Measurements from ENCODE around the gene C1orf226. TPM values are rescaled to one million over a fixed set of nuclear protein-coding genes. Genes with fewer than 3 reads are reported as not detected.
"Not testable (repeated sequence)": the region's sequence is repeated elsewhere in the genome, so short reads cannot be mapped to it uniquely, and the experiment has no call there.

The C1orf226 gene
- polyA plus RNA-seq, 2 of the 4 experiments (the other 2 are of a cell fraction) = 0.32 to 0.37 TPM

DNA sequence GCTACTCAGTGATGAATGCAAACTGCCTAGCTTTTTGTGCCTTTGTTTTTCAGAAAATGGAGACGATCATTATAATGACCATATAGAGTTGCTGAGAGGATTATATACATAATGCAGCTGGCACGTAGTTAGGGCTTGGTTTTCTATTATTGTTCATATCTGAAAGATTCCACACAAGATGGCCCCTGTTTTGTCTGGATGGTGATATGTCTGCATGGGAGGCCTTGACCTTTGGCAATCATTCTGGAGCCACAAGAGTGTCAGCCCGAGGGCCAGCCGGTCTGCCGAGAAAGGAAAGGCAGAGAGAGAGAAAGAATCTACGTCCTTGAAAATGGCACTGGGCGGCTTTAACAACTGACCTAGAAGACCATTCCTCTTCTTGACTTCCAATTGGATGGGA, 36.1 kb downstream of the C1orf226 start:
- DNase-seq (ENCODE audit: low read depth in 1 of 2, low spot score in 1 of 2) (no peak), ATAC-seq (no peak), FAIRE-seq (no peak)
- Histone ChIP-seq H3K4me3 (no peak overlapping the region), H3K4me2 (no peak overlapping the region), H3K4me1 (no peaks in the 10 kb centered on the region), H3K9me3 (no peaks in the 10 kb centered on the region), H3K27ac (no peak overlapping the region)
- TF ChIP-seq RNF2 (IDR thresholded peaks at IDR 0.05; ENCODE audit: borderline replicate concordance, low read depth) = no peak
- no peak for TF ChIP-seq RCOR1 (IDR thresholded peaks at IDR 0.05; ENCODE audit: low read depth, low read length)
- TF ChIP-seq, protein P1, sequence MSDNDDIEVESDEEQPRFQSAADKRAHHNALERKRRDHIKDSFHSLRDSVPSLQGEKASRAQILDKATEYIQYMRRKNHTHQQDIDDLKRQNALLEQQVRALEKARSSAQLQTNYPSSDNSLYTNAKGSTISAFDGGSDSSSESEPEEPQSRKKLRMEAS (IDR thresholded peaks at IDR 0.05) = no peak
- no peak for TF ChIP-seq FOXS1 (CRISPR knock-in tag; IDR thresholded peaks at IDR 0.05)
- TF ChIP-seq, protein P2, sequence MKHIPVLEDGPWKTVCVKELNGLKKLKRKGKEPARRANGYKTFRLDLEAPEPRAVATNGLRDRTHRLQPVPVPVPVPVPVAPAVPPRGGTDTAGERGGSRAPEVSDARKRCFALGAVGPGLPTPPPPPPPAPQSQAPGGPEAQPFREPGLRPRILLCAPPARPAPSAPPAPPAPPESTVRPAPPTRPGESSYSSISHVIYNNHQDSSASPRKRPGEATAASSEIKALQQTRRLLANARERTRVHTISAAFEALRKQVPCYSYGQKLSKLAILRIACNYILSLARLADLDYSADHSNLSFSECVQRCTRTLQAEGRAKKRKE (CRISPR knock-in tag; IDR thresholded peaks at IDR 0.05; ENCODE audit: low read depth) = no peak
- TF ChIP-seq NFE2L2 (conservative IDR thresholded peaks at IDR 0.05; ENCODE audit: low read length) = no peak
- TF ChIP-seq FOSL2 (IDR thresholded peaks at IDR 0.05) = no peak
- no peak for TF ChIP-seq FOSL2 (CRISPR knock-in tag; IDR thresholded peaks at IDR 0.05)
- TF ChIP-seq, protein P3, sequence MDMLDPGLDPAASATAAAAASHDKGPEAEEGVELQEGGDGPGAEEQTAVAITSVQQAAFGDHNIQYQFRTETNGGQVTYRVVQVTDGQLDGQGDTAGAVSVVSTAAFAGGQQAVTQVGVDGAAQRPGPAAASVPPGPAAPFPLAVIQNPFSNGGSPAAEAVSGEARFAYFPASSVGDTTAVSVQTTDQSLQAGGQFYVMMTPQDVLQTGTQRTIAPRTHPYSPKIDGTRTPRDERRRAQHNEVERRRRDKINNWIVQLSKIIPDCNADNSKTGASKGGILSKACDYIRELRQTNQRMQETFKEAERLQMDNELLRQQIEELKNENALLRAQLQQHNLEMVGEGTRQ (IDR thresholded peaks at IDR 0.05) = no peak
- TF ChIP-seq MAZ (IDR thresholded peaks at IDR 0.05; ENCODE audit: borderline replicate concordance, low read depth, low read length) = no peak
- 73% methylated on average over 7 of the region's 7 CpGs for WGBS (ENCODE audit: missing lambda C conversion rate)
- CTCF ChIA-PET = no interaction called here
- POLR2A ChIA-PET = no interaction called here

DNA sequence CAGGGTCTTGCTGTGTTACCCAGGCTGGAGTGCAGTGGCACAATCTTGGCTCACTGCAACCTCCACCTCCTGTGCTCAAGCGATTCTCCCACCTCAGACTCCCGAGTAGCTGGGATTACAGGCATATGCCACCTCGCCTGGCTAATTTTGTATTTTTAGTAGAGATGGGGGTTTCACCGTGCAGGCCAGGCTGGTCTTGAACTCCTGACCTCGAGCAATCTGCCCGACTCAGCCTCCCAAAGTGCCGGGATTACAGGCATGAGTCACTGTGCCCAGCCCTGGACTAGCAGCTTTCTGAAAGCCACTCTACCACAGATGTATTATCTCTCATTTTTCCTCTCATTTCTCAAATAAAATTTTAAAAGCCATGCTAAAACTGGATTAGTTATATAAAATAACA, 37.1 kb downstream of the C1orf226 start:
- H3K4me2 ChIP-seq; H3K4me1 ChIP-seq; H3K4me3 ChIP-seq; H3K27ac ChIP-seq; POLR2A ChIA-PET; DNase-seq (ENCODE audit: low read depth in 1 of 2, low spot score in 1 of 2); H3K9me3 ChIP-seq; CTCF ChIA-PET; ATAC-seq; FAIRE-seq: not testable (repeated sequence)
- WGBS (ENCODE audit: missing lambda C conversion rate) = 38% methylated on average over 7 of the region's 7 CpGs

DNA sequence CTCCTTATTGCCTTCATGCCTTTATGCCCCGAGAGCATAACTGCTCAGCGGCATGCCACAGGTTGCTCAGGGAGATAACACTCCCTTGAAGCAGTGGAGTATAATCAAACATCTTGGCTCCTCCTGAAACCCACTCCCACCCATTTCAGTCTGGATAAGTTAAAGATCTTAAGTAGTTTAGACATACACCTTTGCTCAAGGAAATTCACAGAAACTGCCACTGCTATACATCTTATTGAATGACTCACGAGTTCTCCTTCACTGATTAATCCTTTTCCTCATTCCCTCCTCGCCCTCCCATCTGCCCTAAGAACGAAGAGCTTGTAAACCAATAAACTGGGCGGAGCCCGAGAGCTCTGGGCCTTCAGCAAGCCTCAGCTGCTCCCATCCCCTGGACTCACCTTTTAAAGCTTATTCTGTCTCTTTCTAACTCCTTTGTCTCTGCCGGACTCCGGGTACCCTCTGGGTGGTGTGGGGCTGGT, 38.0 kb downstream of the C1orf226 start:
- peak in 1 of 2 experiments; percentile 15 for DNase-seq (ENCODE audit: low read depth in 1 of 2, low spot score in 1 of 2)
- ATAC-seq, CTCF ChIA-PET, H3K9me3 ChIP-seq, POLR2A ChIA-PET, FAIRE-seq, H3K4me3 ChIP-seq, H3K4me2 ChIP-seq, H3K4me1 ChIP-seq, H3K27ac ChIP-seq: not testable (repeated sequence)
- WGBS (ENCODE audit: missing lambda C conversion rate) = 59% methylated on average over 9 of the region's 9 CpGs

DNA sequence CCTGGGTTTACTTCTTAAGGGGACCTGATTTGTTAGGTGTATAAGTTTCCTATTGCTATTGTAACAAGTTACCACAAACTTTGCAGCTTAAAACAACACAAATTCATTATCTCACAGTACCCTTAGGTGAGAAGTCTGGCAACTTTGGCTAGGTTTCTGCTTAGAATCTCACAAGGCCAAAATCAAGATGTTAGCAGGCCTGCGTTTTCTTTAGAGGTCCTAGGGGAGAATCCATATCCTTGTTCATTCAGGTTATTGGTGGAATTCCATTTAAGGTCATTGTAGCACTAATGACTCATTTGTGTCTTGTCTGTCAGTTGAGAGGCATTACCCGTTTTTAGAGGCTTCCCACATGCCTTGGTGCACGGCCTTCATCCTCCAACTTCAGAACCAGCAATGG, 38.6 kb downstream of the C1orf226 start:
- 76% methylated on average over 3 of the region's 3 CpGs for WGBS (ENCODE audit: missing lambda C conversion rate)
- FAIRE-seq (no peak), DNase-seq (ENCODE audit: low read depth in 1 of 2, low spot score in 1 of 2) (no peak), ATAC-seq (no peak)
- Histone ChIP-seq H3K4me1 (no peaks in the 10 kb centered on the region), H3K9me3 (0 out of 3 replicates have a peak, but pooled peaks cover 3% of the 10 kb centered on the region), H3K27ac (no peak overlapping the region), H3K4me2 (no peak overlapping the region), H3K4me3 (no peak overlapping the region)
- ChIA-PET POLR2A (no interaction called here), CTCF (interaction anchor here (1.1 kb wide), 1 partner anchor 364 kb away, joined by 3 read pairs; no protein-coding TSS in a partner anchor)
- TF ChIP-seq CBX2 (IDR thresholded peaks at IDR 0.05; ENCODE audit: borderline replicate concordance, low read depth) (no peak), BHLHE40 (IDR thresholded peaks at IDR 0.05; ENCODE audit: low read depth, low read length) (no peak), PHF8 (IDR thresholded peaks at IDR 0.05; ENCODE audit: borderline replicate concordance, low read depth) (no peak), HEYL (CRISPR knock-in tag; IDR thresholded peaks at IDR 0.05) (no peak), TFCP2L1 (CRISPR knock-in tag; IDR thresholded peaks at IDR 0.05) (no peak), ZSCAN20 (CRISPR knock-in tag; IDR thresholded peaks at IDR 0.05) (no peak), ZFP36 (IDR thresholded peaks at IDR 0.05; ENCODE audit: borderline replicate concordance, partially characterized antibody) (no peak), SMC3 (IDR thresholded peaks at IDR 0.05) (no peak), HDAC2 (IDR thresholded peaks at IDR 0.05) (no peak), TP53 (CRISPR knock-in tag; IDR thresholded peaks at IDR 0.05) (no peak), HOXA7 (CRISPR knock-in tag; IDR thresholded peaks at IDR 0.05) (no peak), FOSB (CRISPR knock-in tag; IDR thresholded peaks at IDR 0.05) (no peak)
- TF ChIP-seq, protein P4, sequence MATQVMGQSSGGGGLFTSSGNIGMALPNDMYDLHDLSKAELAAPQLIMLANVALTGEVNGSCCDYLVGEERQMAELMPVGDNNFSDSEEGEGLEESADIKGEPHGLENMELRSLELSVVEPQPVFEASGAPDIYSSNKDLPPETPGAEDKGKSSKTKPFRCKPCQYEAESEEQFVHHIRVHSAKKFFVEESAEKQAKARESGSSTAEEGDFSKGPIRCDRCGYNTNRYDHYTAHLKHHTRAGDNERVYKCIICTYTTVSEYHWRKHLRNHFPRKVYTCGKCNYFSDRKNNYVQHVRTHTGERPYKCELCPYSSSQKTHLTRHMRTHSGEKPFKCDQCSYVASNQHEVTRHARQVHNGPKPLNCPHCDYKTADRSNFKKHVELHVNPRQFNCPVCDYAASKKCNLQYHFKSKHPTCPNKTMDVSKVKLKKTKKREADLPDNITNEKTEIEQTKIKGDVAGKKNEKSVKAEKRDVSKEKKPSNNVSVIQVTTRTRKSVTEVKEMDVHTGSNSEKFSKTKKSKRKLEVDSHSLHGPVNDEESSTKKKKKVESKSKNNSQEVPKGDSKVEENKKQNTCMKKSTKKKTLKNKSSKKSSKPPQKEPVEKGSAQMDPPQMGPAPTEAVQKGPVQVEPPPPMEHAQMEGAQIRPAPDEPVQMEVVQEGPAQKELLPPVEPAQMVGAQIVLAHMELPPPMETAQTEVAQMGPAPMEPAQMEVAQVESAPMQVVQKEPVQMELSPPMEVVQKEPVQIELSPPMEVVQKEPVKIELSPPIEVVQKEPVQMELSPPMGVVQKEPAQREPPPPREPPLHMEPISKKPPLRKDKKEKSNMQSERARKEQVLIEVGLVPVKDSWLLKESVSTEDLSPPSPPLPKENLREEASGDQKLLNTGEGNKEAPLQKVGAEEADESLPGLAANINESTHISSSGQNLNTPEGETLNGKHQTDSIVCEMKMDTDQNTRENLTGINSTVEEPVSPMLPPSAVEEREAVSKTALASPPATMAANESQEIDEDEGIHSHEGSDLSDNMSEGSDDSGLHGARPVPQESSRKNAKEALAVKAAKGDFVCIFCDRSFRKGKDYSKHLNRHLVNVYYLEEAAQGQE (IDR thresholded peaks at IDR 0.05) = no peak
- TF ChIP-seq, protein P5, sequence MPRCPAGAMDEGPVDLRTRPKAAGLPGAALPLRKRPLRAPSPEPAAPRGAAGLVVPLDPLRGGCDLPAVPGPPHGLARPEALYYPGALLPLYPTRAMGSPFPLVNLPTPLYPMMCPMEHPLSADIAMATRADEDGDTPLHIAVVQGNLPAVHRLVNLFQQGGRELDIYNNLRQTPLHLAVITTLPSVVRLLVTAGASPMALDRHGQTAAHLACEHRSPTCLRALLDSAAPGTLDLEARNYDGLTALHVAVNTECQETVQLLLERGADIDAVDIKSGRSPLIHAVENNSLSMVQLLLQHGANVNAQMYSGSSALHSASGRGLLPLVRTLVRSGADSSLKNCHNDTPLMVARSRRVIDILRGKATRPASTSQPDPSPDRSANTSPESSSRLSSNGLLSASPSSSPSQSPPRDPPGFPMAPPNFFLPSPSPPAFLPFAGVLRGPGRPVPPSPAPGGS (IDR thresholded peaks at IDR 0.05) = no peak
